Chondrocyte (in vitro differentiated cells): Measurements from ENCODE around the gene KRT7. TPM values are rescaled to one million over a fixed set of nuclear protein-coding genes. Genes with fewer than 3 reads are reported as not detected.

Experiments
- DNase-seq: peaks from one replicate; pipeline ENCODE4 v3.0.0; 2021; ENCODE audit warnings: mixed read lengths, low spot score
- H3K27ac Mint-ChIP-seq: one replicate; pipeline ENCODE4 v1.8.0; 2021; ENCODE audit warnings: mild to moderate bottlenecking, moderate library complexity, mixed read lengths; ENCODE audit not compliant: unreplicated experiment
- H3K27me3 Mint-ChIP-seq: 2 replicates; pipeline ENCODE4 v1.8.0; 2021; ENCODE audit warnings: low read depth, mixed read lengths
- H3K36me3 Mint-ChIP-seq: 2 replicates; pipeline ENCODE4 v1.8.0; 2021; ENCODE audit warnings: low read depth, mixed read lengths
- H3K4me1 Mint-ChIP-seq: 2 replicates; pipeline ENCODE4 v1.8.0; 2021; ENCODE audit warnings: low read depth, mild to moderate bottlenecking, mixed read lengths
- H3K4me3 Mint-ChIP-seq: one replicate; pipeline ENCODE4 v1.8.0; 2021; ENCODE audit warnings: mild to moderate bottlenecking, moderate library complexity, mixed read lengths; ENCODE audit not compliant: unreplicated experiment
- H3K9me3 Mint-ChIP-seq: 2 replicates; pipeline ENCODE4 v1.8.0; 2021; ENCODE audit warnings: low read depth, mixed read lengths
- total RNA-seq: library from RNA; stranded (reverse); gene quantifications from 3 replicates; pipeline ENCODE4 v1.2.1, GENCODE V29; 2021
- TF ChIP-seq, protein P1 (sequence below): fragments of 200-600 bp; sonication (generic); IDR thresholded peaks from 2 replicates; pipeline ENCODE4 v1.5.0; 2021; ENCODE audit warnings: antibody characterized with exemption, mild to moderate bottlenecking, moderate library complexity

The KRT7 gene
- total RNA-seq, 1 donor from 2014 or later = 266 TPM

DNA sequence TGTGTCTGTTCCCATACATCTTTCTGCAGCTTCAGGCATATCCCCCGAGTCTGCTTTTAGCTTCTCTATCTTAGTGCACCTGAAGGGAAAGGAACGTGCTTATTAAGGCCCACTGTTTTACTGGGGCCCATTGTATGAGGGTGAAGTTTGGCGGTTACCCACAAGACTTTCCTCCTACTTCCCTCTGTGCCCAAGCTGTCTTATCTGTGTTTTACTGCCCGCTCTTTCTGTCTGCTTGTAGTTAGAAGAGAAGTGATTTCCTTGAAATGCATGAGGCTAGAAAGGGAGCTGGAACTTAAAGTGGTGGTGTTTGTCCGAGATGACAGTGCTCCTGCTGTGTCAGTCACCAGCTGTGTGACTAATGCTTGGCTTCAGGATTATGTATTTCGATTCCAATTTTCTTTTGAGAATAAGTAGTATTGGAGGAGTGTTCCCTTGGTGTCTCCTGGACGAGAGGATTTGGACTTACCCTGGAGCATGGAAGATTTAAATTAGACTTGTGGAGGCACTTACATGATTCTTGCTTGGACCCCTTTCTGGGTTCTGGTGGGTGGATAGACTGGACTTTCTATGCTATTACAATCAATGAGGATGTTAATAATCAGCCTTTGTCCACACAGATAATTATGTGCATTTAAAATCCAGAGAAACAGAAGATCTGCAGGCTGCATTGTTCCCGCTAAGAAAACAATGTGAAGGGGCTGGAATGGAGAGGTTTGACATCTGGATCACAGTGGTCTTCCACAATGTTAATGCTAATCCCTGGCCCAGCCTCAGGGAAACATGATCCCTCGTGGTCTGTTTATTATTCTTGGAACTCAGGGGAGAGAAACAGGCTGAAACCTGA, 27.5 kb downstream of the KRT7 start:
- TF ChIP-seq, protein P1, sequence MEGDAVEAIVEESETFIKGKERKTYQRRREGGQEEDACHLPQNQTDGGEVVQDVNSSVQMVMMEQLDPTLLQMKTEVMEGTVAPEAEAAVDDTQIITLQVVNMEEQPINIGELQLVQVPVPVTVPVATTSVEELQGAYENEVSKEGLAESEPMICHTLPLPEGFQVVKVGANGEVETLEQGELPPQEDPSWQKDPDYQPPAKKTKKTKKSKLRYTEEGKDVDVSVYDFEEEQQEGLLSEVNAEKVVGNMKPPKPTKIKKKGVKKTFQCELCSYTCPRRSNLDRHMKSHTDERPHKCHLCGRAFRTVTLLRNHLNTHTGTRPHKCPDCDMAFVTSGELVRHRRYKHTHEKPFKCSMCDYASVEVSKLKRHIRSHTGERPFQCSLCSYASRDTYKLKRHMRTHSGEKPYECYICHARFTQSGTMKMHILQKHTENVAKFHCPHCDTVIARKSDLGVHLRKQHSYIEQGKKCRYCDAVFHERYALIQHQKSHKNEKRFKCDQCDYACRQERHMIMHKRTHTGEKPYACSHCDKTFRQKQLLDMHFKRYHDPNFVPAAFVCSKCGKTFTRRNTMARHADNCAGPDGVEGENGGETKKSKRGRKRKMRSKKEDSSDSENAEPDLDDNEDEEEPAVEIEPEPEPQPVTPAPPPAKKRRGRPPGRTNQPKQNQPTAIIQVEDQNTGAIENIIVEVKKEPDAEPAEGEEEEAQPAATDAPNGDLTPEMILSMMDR = no peak
- H3K27ac Mint-ChIP-seq = peak overlapping the region; percentile 92
- no peak overlapping the region for H3K4me3 Mint-ChIP-seq
- no peaks in the 10 kb centered on the region for H3K36me3 Mint-ChIP-seq
- no peak for DNase-seq
- no peaks in the 10 kb centered on the region for H3K9me3 Mint-ChIP-seq
- H3K27me3 Mint-ChIP-seq = peaks cover 3% of the 10 kb centered on the region
- peaks cover 27% of the 10 kb centered on the region for H3K4me1 Mint-ChIP-seq

DNA sequence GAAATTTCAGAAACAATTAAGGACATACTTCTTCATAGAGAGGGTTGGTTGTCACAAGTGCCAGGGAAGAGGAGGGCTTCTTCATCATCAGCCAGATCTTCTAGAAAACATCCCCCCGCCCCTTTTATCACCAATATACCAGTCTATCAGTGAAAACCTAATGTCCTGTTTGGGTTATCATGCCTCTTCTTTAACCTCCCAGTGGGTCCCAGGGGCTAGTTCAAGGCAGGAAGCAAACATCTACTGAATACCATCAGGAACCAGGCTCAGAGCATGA, 28.1 kb downstream of the KRT7 start:
- H3K4me1 Mint-ChIP-seq = peaks cover 27% of the 10 kb centered on the region
- DNase-seq = no peak
- H3K36me3 Mint-ChIP-seq = peaks cover 2% of the 10 kb centered on the region
- peaks cover 5% of the 10 kb centered on the region for H3K27me3 Mint-ChIP-seq
- H3K27ac Mint-ChIP-seq = no peak overlapping the region
- TF ChIP-seq, protein P1 = no peak
- no peaks in the 10 kb centered on the region for H3K9me3 Mint-ChIP-seq
- H3K4me3 Mint-ChIP-seq = no peak overlapping the region

DNA sequence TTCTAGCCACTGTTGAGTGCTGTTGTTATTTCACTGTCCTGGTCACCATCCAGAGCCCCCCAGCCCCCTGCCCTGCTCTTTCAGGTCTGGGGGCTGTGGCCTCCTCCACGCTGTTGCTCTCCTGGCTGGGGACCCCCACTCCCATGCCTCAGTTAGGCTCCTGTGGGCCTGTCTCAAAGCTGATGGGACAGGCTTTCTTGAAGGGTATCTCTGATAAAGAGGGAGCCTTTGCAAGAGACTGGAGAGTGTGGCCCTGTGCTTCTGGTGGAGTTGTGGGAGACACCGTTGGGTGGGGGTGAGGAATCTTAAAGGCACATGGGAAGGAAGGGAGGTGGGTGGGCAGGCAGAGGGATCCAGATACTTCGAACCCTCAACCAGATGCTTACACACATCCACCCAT, 29.2 kb downstream of the KRT7 start:
- Mint-ChIP-seq H3K36me3 (peaks cover 2% of the 10 kb centered on the region), H3K4me1 (peaks cover 27% of the 10 kb centered on the region), H3K27me3 (peaks cover 2% of the 10 kb centered on the region), H3K4me3 (no peak overlapping the region), H3K27ac (no peak overlapping the region), H3K9me3 (no peaks in the 10 kb centered on the region)
- no peak for DNase-seq
- TF ChIP-seq, protein P1 = no peak

DNA sequence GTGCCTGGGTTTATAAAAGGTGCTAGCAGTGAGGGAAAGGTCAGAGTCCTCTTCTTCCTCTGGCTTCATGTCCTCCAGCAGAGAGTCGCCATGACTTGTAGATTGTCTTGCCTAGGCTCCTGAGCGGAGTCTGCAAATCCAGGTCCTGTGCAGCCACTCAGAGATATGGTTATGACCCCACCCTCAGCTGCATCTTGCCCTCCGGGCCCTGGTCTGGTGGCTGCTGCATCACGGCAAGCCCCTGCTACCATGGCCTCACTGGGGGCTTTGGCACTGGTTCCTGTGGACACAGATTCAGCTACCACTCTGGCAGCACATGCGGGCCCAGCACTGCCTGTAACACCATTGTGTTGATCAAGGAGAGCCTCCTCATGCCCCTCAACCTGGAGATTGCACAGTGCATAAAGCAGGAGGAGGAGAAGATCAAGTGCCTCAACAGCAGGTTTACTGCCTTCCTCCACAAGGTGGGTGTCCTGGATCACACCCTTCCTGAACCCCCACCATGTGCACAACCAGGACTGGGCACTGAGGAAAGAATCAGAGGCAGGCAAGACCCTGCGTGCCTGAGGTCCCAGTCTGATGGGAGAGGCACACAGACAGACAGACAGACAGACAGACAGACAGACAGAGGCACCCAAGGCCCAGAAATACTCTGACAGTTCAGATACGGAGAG, 30.9 kb downstream of the KRT7 start:
- Mint-ChIP-seq H3K9me3 (no peaks in the 10 kb centered on the region), H3K4me3 (no peak overlapping the region), H3K27ac (no peak overlapping the region), H3K27me3 (peaks cover 2% of the 10 kb centered on the region), H3K36me3 (peaks cover 2% of the 10 kb centered on the region), H3K4me1 (peaks cover 36% of the 10 kb centered on the region)
- TF ChIP-seq, protein P1 = no peak
- no peak for DNase-seq

DNA sequence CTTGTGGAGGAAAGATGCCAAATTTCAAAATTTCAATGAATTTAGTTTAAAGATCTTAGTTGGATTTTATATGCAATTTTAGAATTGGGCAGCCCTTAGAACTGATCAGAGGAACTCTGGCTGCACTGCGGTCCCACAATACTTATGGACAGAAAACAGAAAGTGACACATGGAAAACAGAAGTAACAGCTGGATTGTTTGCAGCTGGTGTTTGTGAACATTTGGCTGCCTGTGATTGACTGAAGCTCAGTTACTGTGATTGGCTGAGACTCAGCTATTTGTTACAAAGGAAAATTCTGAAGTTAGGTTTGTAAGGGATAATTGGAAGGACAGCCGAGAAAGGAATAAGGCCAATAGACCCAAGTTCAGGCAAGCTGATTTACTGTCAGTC, 31.4 kb downstream of the KRT7 start:
- H3K4me1 Mint-ChIP-seq = peaks cover 33% of the 10 kb centered on the region
- H3K36me3 Mint-ChIP-seq = peaks cover 2% of the 10 kb centered on the region
- H3K9me3 Mint-ChIP-seq = no peaks in the 10 kb centered on the region
- peaks cover 2% of the 10 kb centered on the region for H3K27me3 Mint-ChIP-seq
- H3K27ac Mint-ChIP-seq = no peak overlapping the region
- TF ChIP-seq, protein P1 = no peak
- no peak for DNase-seq
- no peak overlapping the region for H3K4me3 Mint-ChIP-seq
